Activated CD4-positive, alpha-beta T cell treated with anti-CD3 and anti-CD28 coated beads, Interleukin-2, amount 10 ng/mL, durations not matched to agents 24 days and 14 days (primary cell): Measurements from ENCODE around the gene RPL7A. TPM values are rescaled to one million over a fixed set of nuclear protein-coding genes. Genes with fewer than 3 reads are reported as not detected.
"Not testable (repeated sequence)": the region's sequence is repeated elsewhere in the genome, so short reads cannot be mapped to it uniquely, and the experiment has no call there.

Experiments used
- DNase-seq: peaks from one replicate; pipeline ENCODE4 v3.0.0; 2022
- H3K27ac Mint-ChIP-seq: one replicate; pipeline ENCODE4 v1.8.0; 2022; ENCODE audit warnings: mild to moderate bottlenecking, mixed read lengths
- H3K27me3 Mint-ChIP-seq: one replicate; pipeline ENCODE4 v1.8.0; 2022; ENCODE audit warnings: mixed read lengths
- H3K36me3 Mint-ChIP-seq: one replicate; pipeline ENCODE4 v1.8.0; 2022; ENCODE audit warnings: low read depth, mild to moderate bottlenecking, mixed read lengths
- H3K4me1 Mint-ChIP-seq: one replicate; pipeline ENCODE4 v1.8.0; 2021; ENCODE audit warnings: mixed read lengths
- H3K4me3 Mint-ChIP-seq: one replicate; pipeline ENCODE4 v1.8.0; 2022; ENCODE audit warnings: mild to moderate bottlenecking, moderate library complexity, mixed read lengths
- H3K9me3 Mint-ChIP-seq: one replicate; pipeline ENCODE4 v1.8.0; 2021; ENCODE audit warnings: mixed read lengths
- intact Hi-C: fragments of 100-400 bp; cut with micrococcal nuclease; formaldehyde crosslinking; loops from one replicate; pipeline ENCODE4 v1.15.1; 2023
- total RNA-seq: library from RNA; stranded (reverse); gene quantifications from 2 replicates; pipeline ENCODE4 v1.2.3, GENCODE V29; 2022

Gene RPL7A
- total RNA-seq, 1 donor from 2014 or later, result 2,658 TPM

DNA sequence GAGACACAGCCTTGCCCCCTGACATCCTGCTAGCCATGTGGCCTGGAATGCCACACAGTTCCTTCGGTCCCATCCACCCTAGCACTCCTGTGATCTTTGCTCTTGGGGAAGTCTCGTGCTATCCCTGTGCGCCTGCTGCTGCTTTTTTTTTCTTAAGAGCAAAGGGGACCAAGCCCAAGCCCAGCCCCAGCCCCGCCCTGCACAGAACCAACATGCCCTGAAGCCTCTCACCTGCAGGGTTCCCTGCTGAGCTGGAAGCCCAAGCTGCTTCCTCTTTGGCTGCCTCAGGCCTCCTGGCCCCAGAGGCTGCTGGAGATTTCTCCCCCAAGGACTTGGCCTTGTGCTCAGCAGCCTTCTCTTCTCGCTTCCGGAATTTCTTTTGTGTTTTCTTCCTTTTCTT, 13.9 kb upstream of the RPL7A start:
- intact Hi-C loops, result no loop called here
- Mint-ChIP-seq H3K36me3 (peaks cover 62% of the 10 kb centered on the region), H3K27me3 (no peaks in the 10 kb centered on the region), H3K4me1 (peaks cover 14% of the 10 kb centered on the region), H3K9me3 (no peaks in the 10 kb centered on the region), H3K4me3 (peak overlapping the region; percentile 89), H3K27ac (no peak overlapping the region)
- no peak for DNase-seq

DNA sequence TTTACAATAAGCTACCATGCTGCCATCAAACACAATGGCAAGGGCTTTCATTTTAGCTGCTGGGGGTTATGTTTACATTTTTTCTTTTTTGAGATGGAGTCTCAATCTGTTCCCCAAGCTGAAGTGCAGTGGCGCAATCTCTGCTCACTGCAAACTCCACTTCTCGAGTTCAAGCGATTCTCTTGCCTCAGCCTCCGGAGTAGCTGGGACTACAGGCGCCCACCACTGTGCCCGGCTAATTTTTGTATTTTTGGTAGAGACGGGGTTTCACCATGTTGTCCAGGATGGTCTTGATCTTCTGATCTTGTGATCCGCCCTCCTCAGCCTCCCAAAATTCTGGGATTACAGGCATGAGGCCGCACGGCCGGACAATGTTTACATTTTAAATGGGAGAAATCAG, 13.1 kb upstream of the RPL7A start:
- H3K27me3 Mint-ChIP-seq, H3K9me3 Mint-ChIP-seq, DNase-seq: not testable (repeated sequence)
- intact Hi-C loops, result loop anchor here (5.0 kb wide), 1 partner anchor 367 kb away; no protein-coding TSS in a partner anchor
- Mint-ChIP-seq H3K27ac (peak overlapping the region; percentile 62), H3K36me3 (peaks cover 66% of the 10 kb centered on the region), H3K4me3 (peak overlapping the region; percentile 89), H3K4me1 (peaks cover 12% of the 10 kb centered on the region)

DNA sequence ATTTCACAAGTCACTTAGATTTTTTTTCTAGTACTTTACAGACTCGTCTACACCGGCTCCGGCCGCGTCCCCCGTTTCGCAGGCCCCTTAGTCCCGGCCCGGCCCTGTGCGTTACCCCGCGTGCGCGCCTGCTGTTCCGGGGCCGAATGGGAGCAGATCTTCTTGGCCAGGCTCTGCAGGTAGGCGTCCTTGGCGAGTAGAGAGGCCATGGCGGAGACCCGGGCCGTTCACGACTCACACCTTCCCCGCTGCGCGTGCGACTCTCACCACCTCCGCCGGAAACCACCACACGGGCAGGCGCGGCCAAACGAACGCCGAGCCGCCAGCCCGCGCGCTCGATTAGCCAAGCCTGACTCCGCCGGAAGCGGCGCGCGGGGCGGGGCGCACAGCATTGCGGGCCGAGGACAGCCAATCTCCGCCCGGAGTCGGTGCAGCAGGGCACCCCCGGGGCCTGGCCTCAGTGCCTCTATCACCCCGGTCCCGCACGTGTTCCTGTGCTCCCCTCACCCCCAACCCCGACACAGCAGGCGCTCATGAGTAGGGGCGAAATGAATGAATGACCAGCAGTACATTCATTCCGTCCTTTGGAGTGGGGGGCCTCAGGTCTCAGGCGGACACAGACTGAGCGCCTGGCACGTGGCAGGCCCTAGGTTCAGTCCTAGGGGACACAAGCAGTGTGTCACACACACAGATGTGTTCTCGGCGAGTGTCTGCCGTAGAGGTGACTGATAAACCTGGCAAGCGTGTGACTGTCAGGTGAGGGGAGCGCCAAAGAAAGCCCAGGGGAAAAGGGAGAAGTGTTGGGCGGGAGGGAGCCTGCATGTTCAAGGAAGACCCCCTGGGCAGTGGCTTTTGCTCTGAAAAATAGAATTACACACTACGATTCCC, 11.8 kb upstream of the RPL7A start, which contains the start of gene SURF6:
Gene SURF6, minus strand, starts transcription at position 265 of the 888 bp plus-strand sequence. Its CDS starts 56 bp downstream, at position 209.
- peak; percentile 99 for DNase-seq
- H3K27me3 Mint-ChIP-seq, result no peaks in the 10 kb centered on the region
- H3K36me3 Mint-ChIP-seq, result peaks cover 68% of the 10 kb centered on the region
- H3K27ac Mint-ChIP-seq, result peak within 1 kb of the TSS; percentile 90
- H3K9me3 Mint-ChIP-seq, result no peaks in the 10 kb centered on the region
- intact Hi-C loops, result loop anchor here (1.0 to 5.0 kb wide), 6 partner anchors 12 to 366 kb away; partner anchors contain the start of genes MED22, REXO4, RPL7A and STKLD1
- peaks cover 18% of the 10 kb centered on the region for H3K4me1 Mint-ChIP-seq
- peak within 1 kb of the TSS; percentile 89 for H3K4me3 Mint-ChIP-seq

DNA sequence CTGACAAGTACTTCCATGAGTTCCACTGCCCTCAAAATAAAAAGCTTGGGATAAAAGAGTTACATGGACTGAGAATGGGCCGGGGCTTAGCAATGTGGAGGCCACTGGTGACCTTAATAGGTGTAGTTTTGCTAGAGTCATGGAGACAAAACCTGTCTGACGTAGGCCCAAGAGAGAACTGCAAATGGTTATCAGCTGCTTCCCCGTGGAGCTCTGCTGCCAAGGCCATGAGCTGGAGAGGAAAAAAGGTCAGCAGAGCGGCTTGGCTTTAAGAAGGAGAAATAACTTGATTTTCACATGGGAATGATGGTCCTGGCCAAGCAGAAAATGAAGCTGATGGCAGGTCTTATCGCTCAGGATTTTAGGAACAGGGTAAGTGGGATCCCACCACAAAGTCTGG, 8.4 kb upstream of the RPL7A start:
- peak overlapping the region; percentile 48 for H3K27ac Mint-ChIP-seq
- no peaks in the 10 kb centered on the region for H3K27me3 Mint-ChIP-seq
- no peaks in the 10 kb centered on the region for H3K9me3 Mint-ChIP-seq
- DNase-seq, result no peak
- H3K4me3 Mint-ChIP-seq, result no peak overlapping the region
- H3K4me1 Mint-ChIP-seq, result peaks cover 15% of the 10 kb centered on the region
- intact Hi-C loops, result loop anchor here (5.0 kb wide), 1 partner anchor 363 kb away; no protein-coding TSS in a partner anchor
- peaks cover 53% of the 10 kb centered on the region for H3K36me3 Mint-ChIP-seq

GRCh38 chr9:133340256-133340655, 7.8 kb upstream of the RPL7A start:
- H3K27ac Mint-ChIP-seq, result peak overlapping the region; percentile 53
- DNase-seq, result no peak
- intact Hi-C loops, result no loop called here
- no peaks in the 10 kb centered on the region for H3K9me3 Mint-ChIP-seq
- no peaks in the 10 kb centered on the region for H3K27me3 Mint-ChIP-seq
- H3K36me3 Mint-ChIP-seq, result peaks cover 58% of the 10 kb centered on the region
- no peak overlapping the region for H3K4me3 Mint-ChIP-seq
- peaks cover 15% of the 10 kb centered on the region for H3K4me1 Mint-ChIP-seq

DNA sequence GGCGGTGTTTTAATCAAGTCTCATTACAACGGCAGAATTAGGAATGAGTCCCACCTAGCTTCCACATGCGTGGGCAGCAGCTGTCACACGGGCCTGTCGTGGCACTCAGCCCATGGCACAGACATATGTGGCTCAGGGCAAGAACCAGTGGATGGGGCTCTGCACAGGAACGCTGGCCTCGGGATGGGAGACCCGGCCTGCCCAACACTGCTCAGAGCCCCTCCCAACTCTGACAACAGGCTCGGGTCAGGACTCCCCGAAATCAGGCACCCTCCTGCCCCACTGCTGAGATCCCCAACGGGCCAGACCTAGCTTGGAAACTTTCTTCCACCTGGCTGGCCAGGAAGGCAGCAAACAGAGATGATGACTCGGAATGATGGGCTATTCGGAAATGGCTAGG, 7.1 kb upstream of the RPL7A start:
- Mint-ChIP-seq H3K4me3 (no peak overlapping the region), H3K27ac (peak overlapping the region; percentile 53), H3K27me3 (no peaks in the 10 kb centered on the region), H3K36me3 (peaks cover 55% of the 10 kb centered on the region), H3K4me1 (peaks cover 14% of the 10 kb centered on the region), H3K9me3 (no peaks in the 10 kb centered on the region)
- DNase-seq, result no peak
- intact Hi-C loops, result no loop called here

DNA sequence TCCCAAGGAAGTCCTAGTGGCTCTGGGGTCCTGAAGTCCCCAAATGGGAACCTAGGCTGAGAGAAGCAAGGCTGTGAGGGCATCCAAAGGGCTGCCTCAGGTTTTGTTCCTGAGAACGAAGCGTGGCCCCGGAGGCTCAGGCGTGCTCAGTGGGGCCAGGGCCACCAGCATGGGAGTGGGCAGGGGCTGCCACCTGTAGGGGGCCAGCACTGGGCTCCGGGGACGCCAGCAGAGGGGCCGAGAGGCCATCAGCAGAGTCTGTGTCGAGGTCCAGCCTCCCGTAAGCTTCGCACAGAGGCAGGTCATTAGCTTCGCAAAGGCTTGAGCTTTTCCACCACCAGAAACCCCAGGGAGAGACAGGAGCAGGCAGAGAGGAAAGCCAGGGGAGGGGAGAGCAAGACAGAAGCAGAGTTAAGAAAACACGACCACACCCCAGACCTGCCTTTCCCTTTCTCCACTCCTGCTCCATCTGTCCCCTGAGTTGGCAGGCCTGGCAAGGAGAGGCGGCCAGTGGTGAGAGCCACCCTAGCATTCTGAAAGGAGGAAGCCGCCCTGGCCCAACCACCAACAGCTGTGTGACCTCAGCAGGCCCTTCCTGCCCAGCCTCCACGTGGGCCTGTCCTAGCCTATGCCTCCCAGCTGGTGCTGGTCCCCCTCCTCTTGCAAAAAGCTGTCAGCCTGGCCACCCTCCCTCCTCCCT, 6.5 kb upstream of the RPL7A start:
- H3K36me3 Mint-ChIP-seq, result peaks cover 56% of the 10 kb centered on the region
- H3K4me1 Mint-ChIP-seq, result peaks cover 15% of the 10 kb centered on the region
- H3K9me3 Mint-ChIP-seq, result no peaks in the 10 kb centered on the region

GRCh38 chr9:133342069-133342406, 6.0 kb upstream of the RPL7A start:
- H3K27me3 Mint-ChIP-seq, result no peaks in the 10 kb centered on the region
- H3K4me1 Mint-ChIP-seq, result peaks cover 20% of the 10 kb centered on the region
- peak; percentile 60 for DNase-seq
- no peaks in the 10 kb centered on the region for H3K9me3 Mint-ChIP-seq
- H3K4me3 Mint-ChIP-seq, result no peak overlapping the region
- H3K36me3 Mint-ChIP-seq, result peaks cover 59% of the 10 kb centered on the region
- H3K27ac Mint-ChIP-seq, result no peak overlapping the region
- intact Hi-C loops, result no loop called here

More for the DNA sequence above, 6.5 kb upstream of the RPL7A start:
- no peak for DNase-seq
- no peak overlapping the region for H3K4me3 Mint-ChIP-seq
- H3K27ac Mint-ChIP-seq, result no peak overlapping the region
- H3K27me3 Mint-ChIP-seq, result no peaks in the 10 kb centered on the region
- intact Hi-C loops, result no loop called here

- Mint-ChIP-seq H3K4me3 (no peak overlapping the region), H3K27ac (no peak overlapping the region), H3K4me1 (peaks cover 20% of the 10 kb centered on the region), H3K27me3 (no peaks in the 10 kb centered on the region), H3K36me3 (peaks cover 61% of the 10 kb centered on the region), H3K9me3 (no peaks in the 10 kb centered on the region)
- intact Hi-C loops, result no loop called here
- peak; percentile 62 for DNase-seq
Measured at GRCh38 chr9:133342570-133342969, 5.4 kb upstream of the RPL7A start.

DNA sequence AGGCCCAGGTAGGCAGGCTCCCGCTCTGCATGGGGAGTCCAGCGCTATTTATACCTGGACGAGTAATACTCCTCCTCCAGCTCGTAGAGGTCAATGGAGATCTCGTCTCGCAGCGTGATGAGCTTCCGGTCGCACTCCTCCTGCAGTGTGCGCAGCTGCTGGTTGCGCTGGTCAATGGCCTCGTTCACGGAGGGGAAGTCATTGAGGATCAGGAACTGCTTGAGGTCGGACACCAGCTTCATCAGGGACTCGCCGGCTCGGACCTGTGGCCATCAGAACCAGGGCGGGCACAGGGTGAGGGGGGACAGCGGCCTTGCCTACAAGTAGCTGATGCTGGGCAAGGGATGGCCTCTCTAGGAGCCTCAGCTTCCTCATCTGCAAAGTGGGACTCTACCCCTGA, 3.9 kb upstream of the RPL7A start:
- Mint-ChIP-seq H3K36me3 (peaks cover 67% of the 10 kb centered on the region), H3K27ac (no peak overlapping the region)
- intact Hi-C loops, result no loop called here

DNA sequence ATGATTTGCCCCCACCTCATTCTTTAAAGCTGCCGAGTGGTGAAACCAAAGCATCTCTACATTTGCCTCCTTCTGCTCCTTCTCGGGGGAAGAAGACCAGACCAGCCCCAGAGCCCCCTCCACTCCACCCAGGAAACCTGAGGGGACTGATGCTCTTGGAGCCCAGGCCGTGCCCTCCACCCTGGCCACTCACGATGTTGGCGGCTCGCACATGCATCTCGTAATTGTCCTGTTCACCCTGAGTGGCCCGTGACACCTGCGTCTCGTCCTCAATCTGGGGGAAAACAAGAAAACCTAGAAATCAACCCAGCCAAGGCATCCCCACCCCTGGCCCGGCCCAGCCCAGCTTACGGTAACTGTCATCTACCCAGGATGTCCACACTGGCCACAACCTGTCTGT, 3.0 kb upstream of the RPL7A start:
- no peak for DNase-seq

More for the DNA sequence above, 3.9 kb upstream of the RPL7A start:
- H3K27me3 Mint-ChIP-seq, result peaks cover 2% of the 10 kb centered on the region
- no peaks in the 10 kb centered on the region for H3K9me3 Mint-ChIP-seq
- no peak overlapping the region for H3K4me3 Mint-ChIP-seq
- no peak for DNase-seq
- peaks cover 26% of the 10 kb centered on the region for H3K4me1 Mint-ChIP-seq

GRCh38 chr9:133345596-133345995, 2.4 kb upstream of the RPL7A start:
- H3K27ac Mint-ChIP-seq, result no peak overlapping the region
- intact Hi-C loops, result no loop called here
- no peak overlapping the region for H3K4me3 Mint-ChIP-seq
- H3K9me3 Mint-ChIP-seq, result no peaks in the 10 kb centered on the region
- peaks cover 2% of the 10 kb centered on the region for H3K27me3 Mint-ChIP-seq
- DNase-seq, result no peak
- peaks cover 36% of the 10 kb centered on the region for H3K4me1 Mint-ChIP-seq
- H3K36me3 Mint-ChIP-seq, result peaks cover 67% of the 10 kb centered on the region

More for the DNA sequence above, 3.0 kb upstream of the RPL7A start:
- no peaks in the 10 kb centered on the region for H3K9me3 Mint-ChIP-seq
- H3K4me3 Mint-ChIP-seq, result no peak overlapping the region
- intact Hi-C loops, result no loop called here
- peaks cover 2% of the 10 kb centered on the region for H3K27me3 Mint-ChIP-seq
- no peak overlapping the region for H3K27ac Mint-ChIP-seq
- peaks cover 35% of the 10 kb centered on the region for H3K4me1 Mint-ChIP-seq
- H3K36me3 Mint-ChIP-seq, result peaks cover 67% of the 10 kb centered on the region

DNA sequence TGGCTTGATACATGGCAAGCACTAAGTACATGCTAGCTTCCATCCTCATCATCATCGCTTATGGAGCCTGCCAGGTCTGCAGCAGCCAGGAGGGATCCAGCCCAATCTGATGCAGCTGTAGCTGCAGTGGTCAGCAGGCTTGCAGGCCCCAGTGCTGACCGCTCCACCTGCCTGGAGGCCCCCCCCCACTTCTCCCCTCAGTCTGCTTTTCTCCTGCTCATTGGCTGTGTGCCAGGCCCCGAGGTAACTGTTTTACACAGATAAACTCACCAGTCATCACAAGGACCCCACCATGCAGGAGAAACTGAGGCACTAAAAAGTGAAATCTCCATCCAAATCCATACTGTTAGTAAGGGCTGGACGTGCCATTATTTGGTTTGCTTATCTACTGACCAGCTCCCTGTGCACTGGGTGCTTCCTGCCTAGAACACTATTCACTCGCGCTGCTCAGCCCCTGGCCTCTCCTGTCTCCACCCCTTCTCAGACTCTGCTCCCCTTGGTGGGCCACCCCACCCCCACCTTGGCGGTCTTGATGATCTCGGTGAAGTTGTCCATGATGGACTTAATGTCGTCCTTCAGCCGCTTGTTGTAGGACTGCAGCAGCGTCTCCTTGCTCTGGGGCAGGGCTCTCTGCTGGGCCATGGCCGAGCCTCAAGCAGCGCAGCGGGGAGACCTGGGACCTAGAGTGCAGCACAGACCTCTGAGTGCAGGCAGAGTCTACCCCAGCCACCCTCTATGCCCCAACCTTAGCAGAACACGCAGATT, 1.8 kb upstream of the RPL7A start:
- peaks cover 33% of the 10 kb centered on the region for H3K4me1 Mint-ChIP-seq
- H3K27ac Mint-ChIP-seq, result peak overlapping the region; percentile 89
- DNase-seq, result no peak
- H3K27me3 Mint-ChIP-seq, result peaks cover 2% of the 10 kb centered on the region
- H3K9me3 Mint-ChIP-seq, result no peaks in the 10 kb centered on the region
- H3K36me3 Mint-ChIP-seq, result peaks cover 69% of the 10 kb centered on the region
- intact Hi-C loops, result no loop called here
- peak overlapping the region; percentile 100 for H3K4me3 Mint-ChIP-seq
